RCC 7860 (cell line): ENCODE results near the gene CD58.
A peak's percentile ranks its signal among the peaks of the same experiment; 100 is the strongest.
"Not testable (repeated sequence)": the region's sequence is repeated elsewhere in the genome, so short reads cannot be mapped to it uniquely, and the experiment has no call there.

ENCODE experiments used
- DNase-seq: peaks from one replicate; pipeline ENCODE4 v3.0.0-alpha.2; 2015; ENCODE audit warnings: low spot score
- FAIRE-seq: peaks from 2 replicates; lab custom pipeline; 2012; peaks lifted over from hg19 to GRCh38; lab: Jason Lieb, UNC

The CD58 gene

DNA sequence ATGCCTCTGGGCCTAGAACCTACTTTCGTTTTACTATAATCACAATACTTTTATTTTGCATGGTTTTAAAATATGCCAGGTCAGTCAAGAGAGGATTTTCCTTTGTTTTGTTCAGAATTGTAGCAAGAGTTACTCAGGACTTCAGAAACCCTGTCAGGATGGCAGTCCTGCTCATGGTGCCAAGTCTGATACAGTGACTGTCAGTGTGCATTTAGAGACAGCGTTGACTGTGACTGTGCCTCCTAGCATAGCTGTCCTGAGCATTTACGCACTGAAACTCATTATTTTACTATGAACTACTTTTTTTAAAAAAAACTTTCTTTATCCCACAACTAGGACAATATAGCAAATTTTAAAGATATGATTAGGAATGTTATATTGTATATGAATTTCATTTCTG lies 23.2 kb upstream of the CD58 start:
- not testable (repeated sequence) for FAIRE-seq, DNase-seq

DNA sequence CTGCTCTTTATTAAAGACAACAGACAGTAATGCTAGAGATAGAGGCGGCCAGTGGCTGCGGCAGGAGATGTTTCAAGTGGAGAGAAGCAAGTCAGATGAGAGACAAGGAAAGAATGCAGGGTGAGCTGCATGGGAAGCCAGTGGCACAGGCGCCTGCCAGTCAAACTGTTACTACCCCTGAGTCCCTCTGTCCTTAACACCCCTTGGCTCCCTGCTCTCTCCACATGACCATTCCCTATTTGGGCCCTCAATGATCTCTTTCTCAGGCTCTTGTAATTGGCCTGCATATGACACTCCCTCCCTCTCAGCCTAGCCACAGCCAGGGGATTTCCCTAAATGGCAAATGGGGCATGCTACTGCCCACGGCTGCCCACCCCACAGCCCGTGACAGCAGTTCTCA lies 22.6 kb upstream of the CD58 start:
- not testable (repeated sequence) for FAIRE-seq, DNase-seq

DNA sequence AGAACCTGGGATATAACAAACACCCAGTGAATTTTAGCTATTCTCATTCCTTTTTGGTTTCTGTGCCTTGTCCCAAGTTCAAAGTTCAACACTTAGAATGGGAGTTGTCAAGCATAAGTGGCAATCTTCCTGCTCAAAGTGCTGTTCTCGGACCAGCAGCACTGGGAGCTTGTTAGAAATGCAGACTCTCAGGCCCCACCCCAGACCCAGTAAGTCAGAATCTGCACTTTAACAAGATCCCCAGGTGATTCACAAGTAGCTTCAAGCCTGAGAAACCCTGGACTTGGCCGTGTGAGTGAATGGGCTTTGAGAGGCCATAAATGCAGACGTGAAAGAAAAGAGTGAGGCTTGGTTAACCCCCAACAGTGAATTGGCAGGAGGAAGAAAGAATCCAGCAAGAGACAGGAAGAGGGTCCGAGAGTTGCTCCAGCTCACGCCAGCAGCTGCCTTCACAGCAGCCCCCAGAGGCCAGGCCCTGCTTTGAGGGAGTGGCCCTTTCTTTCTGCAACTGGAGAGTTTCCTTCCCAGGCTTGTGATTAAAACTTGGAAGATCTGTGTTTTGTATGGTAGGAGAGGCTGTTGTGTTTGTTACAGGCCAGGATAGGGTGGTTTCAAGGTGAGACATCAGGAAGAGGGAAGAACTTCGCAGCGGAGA lies 21.3 kb upstream of the CD58 start:
- FAIRE-seq, DNase-seq: not testable (repeated sequence)

DNA sequence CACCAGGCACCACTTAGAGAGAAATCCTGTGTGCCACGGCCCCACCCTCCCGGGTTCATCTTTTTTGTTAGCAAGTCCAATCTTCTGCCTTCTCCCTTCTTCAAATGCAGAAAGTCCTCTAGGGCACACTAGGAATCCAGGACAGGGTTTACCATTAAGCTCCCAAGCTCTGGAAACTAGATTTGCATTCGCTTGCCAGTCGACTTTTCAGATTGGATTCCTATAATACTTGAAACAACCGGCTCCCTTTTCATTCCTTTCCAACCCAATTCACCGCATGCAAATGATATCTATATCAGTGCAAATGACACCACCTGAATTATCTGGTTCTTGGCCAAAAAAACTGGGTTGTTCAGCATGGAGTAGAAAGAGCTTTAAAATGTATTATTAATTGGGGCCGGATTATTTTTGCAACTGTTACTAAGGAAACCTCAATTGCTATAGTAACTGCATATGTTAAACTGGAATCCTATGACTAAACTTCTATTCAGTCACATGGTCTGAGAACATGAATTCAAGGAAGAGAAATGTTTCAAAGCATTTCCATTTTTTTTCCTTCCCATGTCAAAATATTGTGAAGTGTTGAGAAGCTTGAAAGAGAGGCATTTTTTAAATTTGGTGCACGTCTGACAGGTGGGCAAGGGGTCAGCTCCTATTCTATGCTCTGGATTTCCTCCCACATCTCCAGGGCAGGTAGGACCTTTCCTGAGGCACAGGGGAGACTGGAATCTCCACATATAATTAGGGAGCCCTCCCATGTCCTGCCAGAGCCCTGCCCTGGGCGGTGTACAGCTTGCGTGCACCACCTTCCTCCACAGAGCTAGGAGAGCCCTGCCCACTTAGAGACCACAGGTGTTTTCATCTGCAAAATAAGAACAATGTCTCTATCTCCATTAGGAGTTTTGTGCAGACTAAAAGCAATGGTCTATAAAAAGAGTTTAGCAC lies 20.5 kb upstream of the CD58 start:
- DNase-seq, FAIRE-seq: not testable (repeated sequence)

DNA sequence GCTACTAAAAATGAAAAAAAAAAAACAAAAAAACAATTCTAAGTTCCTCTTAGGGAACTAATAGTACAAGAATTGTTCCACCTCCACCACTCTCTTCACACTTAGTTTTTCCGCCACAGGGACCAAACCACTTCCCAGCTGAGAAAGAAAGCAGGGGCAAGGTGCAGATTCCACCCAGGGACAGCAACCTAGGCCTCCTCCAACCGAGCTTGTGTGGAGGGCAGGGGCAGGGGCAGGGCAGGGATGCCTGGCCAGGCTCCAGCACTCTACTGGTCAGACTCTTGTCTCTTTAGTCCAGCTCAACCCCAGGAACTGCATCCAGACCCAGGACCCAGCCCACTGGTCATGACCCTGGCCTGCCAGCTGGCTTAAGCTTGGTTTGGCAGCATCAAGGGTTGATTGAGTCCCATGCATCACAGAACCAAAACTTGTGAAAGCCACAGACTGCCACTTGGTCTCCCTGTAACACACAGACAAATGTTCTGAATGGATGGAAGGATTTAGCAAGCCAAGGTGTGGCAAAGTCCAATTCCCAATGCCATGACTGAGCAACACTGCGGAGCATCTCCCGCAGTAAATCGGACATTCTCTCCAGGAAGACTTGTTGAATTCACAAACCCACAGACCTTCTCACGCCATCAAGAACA lies 19.7 kb upstream of the CD58 start:
- peak; percentile 90 for FAIRE-seq
- DNase-seq = not testable (repeated sequence)

DNA sequence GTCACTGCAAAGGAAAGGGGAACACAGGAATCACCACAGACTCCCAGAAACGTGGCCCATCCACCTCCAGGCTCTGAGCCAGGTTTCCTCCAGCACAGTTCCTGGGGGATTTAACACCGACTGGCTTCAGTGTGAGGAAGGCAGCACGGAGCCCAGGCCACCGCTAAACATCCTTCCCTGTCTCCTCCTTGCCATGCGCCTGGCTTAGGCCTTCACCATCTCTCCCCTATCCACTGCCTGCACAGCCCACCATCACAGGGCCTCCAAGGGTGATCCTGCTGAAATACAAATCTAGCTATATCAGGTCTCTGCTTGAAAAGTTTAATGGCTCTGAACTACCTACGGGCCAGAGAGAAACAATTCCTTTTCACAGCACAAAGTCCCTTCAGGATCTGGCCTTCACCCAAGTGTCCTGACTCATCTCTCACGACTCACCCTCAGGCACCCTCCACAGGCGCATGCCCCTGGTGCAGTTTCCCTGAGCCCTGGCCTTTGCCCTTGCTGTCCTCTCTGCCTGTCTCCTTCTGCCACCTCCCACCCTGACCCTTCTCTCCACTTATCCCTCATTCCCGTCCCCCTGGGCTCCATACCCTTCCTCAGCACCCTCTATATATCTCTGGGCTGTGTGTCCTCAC lies 18.4 kb upstream of the CD58 start:
- DNase-seq (peak; percentile 28), FAIRE-seq (peak; percentile 39)

DNA sequence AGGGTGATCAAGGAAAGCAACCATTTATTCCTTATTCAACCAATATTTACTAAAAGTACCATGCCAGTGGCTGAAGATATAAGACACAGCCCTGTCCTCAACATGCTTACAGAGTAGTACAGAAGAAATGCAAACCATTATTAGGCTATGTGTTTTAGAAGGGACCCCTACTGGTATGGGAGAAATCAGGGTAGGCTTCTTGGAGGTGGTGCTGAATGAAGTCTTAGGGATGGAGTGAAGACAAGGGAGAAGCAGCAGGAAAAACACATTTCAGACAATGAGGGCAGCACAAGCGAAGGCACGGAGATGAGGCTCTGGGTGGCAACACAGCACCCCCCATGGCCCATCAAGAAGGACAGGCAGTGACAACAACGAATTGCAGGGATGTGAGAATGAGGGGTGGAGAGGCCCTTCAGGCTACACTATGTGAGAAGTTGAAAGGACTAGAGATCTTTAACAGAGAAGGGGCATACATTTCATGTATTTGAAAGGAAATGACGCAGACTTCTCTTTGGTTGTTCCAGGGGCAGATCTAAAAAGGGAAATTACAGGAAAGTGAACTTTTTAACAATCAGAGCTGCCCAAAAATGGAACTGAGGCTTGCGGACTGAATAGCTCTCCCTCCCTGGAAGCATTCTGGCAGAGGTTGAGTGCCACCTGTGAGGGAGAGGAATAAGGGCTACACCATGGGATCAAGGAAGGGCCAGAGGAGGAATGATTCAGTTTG lies 16.8 kb upstream of the CD58 start:
- DNase-seq (no peak), FAIRE-seq (no peak)

DNA sequence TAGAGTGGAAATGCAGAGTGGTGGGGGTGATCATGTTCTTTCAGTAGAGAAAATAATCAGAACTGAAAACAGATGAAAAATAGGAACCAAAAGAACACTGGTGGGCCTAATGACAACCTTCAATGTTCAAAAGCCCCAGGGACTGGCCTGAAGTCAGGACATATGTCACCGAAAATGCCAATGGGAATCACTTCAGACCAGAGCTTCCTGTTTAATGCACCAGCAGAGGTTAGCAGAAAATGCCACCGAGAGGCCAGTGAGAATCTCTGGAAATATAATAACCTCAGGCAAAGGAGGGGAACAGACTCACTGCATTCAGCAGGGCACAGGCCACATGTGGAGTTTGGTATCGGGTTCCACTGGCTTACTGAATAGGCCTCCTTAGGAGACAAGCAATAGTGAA lies 15.9 kb upstream of the CD58 start:
- FAIRE-seq (no peak), DNase-seq (no peak)

DNA sequence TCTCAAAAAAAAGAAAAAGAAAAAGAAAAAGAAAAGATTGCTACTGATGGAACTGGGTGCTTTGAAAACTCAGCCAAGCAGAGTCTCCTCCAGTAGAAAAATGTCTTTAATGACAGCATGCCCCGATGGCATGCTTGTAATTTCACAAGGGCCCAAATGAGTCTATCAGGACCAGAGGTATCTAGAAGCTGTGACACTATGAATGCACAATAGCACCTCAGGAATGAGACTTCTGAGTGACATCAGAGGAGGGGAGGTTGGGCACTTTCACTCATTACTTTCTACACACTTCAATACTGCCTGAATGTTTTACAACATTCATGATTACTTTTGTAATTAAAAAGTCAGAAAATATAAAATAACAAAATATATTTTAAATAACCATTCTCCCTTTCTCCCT lies 15.1 kb upstream of the CD58 start:
- FAIRE-seq (no peak), DNase-seq (no peak)

DNA sequence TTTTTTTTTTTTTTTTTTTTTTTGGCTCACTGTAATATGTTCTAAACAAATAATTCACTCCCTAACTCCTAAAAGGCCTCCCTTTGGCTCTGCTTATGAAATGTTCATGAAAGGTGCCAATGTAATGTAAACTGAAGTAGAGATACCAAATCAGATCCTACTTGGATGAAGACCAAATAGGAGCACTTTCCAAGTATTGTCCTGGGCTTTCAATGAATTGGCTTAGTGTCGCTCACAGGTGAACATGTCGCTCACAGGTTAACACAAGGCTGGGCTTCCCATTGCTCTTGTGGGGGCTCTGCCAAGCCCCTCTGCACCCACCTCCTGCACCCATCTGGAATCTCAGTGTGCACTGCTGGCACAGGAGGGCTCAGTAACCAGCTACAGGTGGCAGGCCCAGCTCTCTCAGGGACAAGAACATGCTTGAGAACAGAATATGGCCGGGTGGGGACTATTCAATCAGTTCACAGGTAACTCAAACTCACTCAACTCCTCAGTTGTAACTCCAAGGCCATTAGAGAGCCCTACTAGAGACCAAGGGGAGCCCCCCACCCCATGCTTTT lies 10.6 kb upstream of the CD58 start:
- DNase-seq (no peak), FAIRE-seq (no peak)

DNA sequence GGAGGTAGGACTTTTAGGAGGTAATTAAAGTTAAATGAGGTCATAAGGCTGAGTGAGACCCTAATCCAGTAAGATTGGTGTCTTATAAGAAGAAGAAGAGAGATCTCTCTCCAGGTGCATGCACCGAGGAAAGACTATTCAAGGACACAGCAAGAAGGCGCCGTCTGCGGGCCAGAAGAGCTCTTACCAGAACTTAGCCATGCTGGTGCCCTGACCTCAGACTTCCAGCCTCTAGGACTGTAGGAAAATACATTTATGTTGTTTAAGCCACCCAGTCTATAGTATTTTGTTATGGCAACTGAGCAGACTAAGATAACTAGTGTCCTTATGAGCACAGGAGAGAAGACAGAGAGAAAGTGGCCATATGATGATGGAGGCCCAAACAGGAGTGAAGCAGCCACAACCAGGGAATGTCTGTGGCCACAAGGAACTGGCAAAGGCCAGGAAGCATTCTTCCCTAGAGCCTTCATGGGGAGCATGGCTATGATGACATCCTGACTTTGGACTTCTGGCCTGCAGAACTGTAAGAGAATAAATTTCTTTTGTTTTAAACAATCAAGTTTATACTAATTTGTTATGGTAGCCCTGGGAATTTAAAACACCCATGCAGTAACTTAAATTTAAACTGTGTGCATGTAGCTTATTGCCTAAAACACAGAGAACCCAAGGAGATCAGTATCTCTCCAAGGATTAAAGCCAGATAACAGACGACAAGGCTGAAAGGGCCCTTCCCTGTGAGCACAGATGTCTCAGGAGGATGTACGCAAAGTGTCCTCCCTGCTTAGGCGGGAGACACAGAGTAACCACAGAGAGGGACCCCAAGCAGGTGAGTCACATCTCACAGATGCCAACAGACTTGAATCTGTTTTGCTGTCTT lies 9.9 kb upstream of the CD58 start:
- DNase-seq (no peak), FAIRE-seq (no peak)

DNA sequence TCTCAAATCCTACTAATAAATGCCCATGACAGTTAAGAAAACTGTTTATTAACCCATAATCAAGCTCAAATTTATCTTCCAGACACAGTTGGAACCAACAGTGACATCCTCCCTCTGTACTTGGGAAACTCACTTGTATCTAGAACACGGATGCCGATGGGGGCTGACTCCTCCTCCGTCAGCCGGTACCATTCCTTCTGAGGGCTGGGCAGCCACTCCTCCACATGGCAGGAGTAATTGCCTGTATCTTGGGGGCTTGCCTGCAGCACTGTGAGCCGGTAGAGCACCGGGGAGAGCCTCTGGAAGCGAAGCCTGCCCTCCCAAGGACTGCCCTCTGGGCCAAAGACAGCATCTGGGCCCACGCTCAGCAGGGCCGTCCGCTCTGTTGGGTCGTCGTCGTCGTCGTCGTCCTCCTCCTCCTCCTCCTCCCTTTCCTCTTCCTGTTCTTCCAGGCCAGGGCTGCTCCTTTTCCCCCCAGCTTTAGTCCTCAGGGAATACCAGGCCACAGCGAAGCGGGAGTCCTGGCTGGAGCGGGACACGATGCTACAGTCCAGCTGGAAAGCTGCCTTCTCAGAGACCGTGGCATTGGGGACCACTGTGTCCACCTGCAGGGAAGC lies 8.5 kb upstream of the CD58 start:
- no peak for DNase-seq
- no peak for FAIRE-seq

DNA sequence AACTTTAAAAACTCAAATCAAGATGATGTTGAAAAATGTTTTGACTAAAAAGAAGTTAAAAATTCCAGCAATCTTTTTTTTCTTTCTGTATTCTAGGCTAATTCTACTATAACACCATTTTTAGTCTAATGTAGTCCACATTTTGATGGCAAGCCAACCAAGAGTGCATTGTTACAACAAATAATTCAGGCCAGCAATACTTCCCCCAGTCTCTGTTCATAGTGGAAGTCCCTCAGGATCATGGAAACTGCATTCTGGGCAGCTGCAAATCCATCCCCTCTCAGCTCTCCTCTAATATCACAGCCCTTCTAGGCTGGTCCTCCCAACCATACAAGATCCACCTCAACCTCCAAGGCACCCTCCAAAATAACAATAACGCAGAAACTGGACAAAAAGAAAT lies 7.8 kb upstream of the CD58 start:
- no peak for DNase-seq
- no peak for FAIRE-seq

DNA sequence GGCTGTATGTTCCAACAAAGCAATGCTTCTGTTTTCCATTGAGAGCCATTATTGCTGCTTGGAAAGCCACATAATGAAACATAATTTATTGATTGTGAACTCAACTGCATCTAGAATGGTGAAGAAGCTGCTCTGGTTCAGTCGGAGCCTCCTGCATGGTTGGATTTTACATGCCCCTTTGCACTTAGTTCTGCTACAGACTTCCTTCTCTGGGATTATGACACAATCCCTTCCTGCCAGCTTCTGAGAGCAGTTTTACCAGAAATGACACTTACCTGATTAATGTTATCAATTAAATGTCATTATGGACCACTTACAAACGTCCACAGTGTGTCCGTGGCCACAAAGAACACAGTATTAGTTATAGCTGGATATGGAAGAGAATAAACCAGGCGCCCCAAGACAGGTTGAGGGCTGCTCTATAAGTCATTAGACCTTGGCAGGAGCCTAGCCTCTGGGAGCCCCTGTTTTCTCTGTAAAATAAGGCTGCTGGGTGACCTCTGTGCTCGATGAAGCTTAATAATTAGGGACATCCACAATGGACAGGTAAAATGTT lies 7.0 kb upstream of the CD58 start:
- FAIRE-seq = no peak

DNA sequence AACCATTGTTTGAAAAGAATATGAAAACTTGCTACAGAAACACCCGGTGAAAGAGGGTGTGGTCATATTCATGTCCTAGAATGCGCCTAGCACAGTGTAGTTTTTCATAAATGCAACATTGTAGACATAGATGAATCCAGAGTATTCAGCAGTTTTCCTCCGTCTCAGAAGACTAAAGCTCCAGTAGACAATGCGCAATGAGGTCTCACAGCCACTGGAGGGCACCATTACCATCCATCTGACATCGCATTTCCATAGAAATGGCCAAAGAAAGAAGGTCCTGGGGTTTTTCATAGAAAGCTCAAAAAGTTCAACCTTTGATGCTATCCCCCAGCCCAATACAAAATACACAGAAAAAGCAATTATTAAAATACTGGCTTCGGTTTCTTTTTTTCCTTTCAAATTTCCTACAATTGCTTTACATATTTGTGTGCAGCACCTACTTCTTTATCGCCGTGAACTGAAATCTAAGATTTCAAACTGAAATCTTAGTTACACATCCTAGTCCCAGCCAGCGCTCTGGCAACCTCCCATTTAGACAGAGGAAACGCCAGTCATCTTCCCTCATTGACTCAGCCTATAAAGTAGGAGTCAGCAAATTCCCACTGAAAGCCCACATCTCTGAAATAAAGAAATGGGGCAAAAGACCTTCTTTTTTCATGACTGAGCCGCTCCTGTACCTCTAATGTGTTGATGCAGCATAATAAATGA lies 3.9 kb upstream of the CD58 start:
- DNase-seq (peak; percentile 25), FAIRE-seq (peak; percentile 39)

More for the DNA sequence above, 7.0 kb upstream of the CD58 start:
- no peak for DNase-seq

DNA sequence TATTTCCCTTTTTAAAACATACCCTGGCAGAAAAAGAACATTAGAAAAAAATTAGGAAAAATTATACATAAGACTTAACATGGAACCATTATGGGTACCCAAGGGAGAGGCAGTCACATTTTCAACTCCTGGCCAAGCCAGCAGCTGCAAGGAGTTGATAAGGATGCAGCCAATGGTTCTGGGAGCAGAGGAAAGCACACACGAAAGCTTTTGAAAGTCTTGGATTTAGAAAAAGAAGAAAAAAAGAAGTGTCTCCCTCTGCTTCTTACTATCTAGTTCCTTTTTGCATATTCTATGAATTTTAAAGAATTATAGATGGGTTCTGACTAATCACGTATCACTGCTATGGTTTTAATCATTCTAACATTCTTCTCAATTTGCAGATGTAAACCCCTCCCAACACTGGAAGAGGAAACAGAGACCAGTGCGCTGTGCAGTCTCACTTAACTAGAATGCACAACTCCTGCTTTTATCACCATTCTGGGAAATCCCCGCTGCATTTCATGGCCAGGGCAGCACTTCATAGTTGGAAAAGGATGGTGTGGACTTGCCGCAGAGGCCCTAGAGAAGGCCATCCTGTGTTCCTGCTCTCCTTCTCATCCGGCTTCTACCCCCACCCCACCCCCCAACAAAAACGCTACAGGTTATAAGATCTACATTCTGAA lies 2.7 kb upstream of the CD58 start:
- no peak for DNase-seq
- no peak for FAIRE-seq

DNA sequence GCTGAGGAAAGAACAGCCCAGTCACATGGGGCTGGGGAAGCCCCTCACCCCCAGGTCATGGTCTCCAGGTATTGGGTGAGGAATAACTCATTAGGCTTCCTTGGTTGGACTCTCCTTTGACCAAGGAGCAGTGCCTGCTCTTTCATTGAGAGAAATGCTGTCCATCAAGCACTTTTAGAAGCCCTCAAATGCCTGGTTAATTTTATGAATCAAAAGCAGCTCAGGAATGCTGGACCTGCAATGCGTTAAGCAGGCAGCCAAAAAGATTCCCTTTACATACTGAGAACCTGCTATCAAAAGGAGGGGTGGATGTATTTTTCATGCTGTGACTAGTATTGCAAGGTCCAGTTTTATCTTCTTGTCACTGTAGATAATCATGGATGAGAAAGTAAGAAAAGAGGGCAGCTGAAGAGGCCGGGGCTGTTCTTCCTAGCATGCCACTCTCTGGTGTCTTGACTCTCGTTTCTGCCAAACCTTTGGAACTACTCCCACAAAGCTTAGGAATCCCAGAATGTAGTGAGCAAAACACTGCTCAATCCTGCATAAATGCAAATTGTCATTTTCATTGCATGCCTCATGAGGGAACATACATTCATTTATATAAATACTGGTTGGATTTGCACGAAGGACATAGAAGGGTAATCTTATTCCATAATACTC lies 2.1 kb upstream of the CD58 start:
- DNase-seq = no peak
- FAIRE-seq = no peak
